A549 (cell line): ENCODE data around the gene FOXP1. TPM values are rescaled to one million over a fixed set of nuclear protein-coding genes. Genes with fewer than 3 reads are reported as not detected.

Source experiments
- ATAC-seq, 2 experiments: fragments of 200-7000 bp in 1 of 2; fragments of >200 bp in 1 of 2; cut with Nextera tagmentation in 1 of 2; cut with Tn5 transposase in 1 of 2; 3 replicates each; pipeline versions ENCODE4 v1.8.0 to v1.9.1; 2018 to 2020; ENCODE audit warnings: mild to moderate bottlenecking in 1 of 2, moderate library complexity in 1 of 2
- CTCF ChIA-PET: fragments of 300-600 bp; sonication (Branson Sonifier 250); formaldehyde crosslinking; extraction: SDS; loops from one replicate; lab custom pipeline; 2021; ENCODE audit warnings: antibody characterized with exemption, inconsistent platforms; lab: Yijun Ruan, JAX
- POLR2A ChIA-PET: fragments of 350-600 bp; formaldehyde crosslinking; extraction: SDS; loops from one replicate; lab custom pipeline; 2021; ENCODE audit warnings: antibody characterized with exemption, inconsistent platforms; lab: Yijun Ruan, JAX
- DNase-seq, 2 experiments: peaks; one replicate each; pipeline versions ENCODE4 v3.0.0 to v3.0.0-alpha.2; 2011 to 2016; ENCODE audit warnings: low read depth in 1 of 2, low spot score in 1 of 2
- FAIRE-seq: peaks from 2 replicates; lab custom pipeline; 2011; peaks lifted over from hg19 to GRCh38; lab: Jason Lieb, UNC
- H3K27ac ChIP-seq, 2 experiments: fragments of >200 bp; sonication (Bioruptor Twin); formaldehyde crosslinking; 3 replicates each; pipeline ENCODE4 v1.5.1; 2016 to 2017
- H3K4me1 ChIP-seq: fragments of >200 bp; sonication (Bioruptor Twin); formaldehyde crosslinking; 3 replicates; pipeline ENCODE4 v1.6.1; 2016
- H3K4me2 ChIP-seq: fragments of >200 bp; sonication (Bioruptor Twin); formaldehyde crosslinking; 3 replicates; pipeline ENCODE4 v1.6.1; 2016
- H3K4me3 ChIP-seq: fragments of >200 bp; sonication (Bioruptor Twin); formaldehyde crosslinking; 3 replicates; pipeline ENCODE4 v1.5.1; 2016
- H3K9me3 ChIP-seq: fragments of >200 bp; sonication (Bioruptor Twin); formaldehyde crosslinking; 3 replicates; pipeline ENCODE4 v1.6.1; 2016
- BCL3 ChIP-seq: fragments of >200 bp; sonication (Bioruptor Twin); formaldehyde crosslinking; IDR thresholded peaks from 3 replicates; pipeline ENCODE4 v1.6.1; 2016
- CBX2 ChIP-seq: fragments of 200-600 bp; sonication (generic); IDR thresholded peaks from 2 replicates; pipeline ENCODE4 v1.6.1; 2016; ENCODE audit warnings: low read depth, mild to moderate bottlenecking, borderline replicate concordance
- CHD4 ChIP-seq: fragments of 200-600 bp; sonication (generic); IDR thresholded peaks from 2 replicates; pipeline ENCODE4 v1.6.1; 2016; ENCODE audit warnings: antibody characterized with exemption, mild to moderate bottlenecking, borderline replicate concordance
- E2F6 ChIP-seq: IDR thresholded peaks from 2 replicates; pipeline ENCODE4 v1.6.1; 2012; ENCODE audit warnings: low read depth, borderline replicate concordance
- EHF ChIP-seq: fragments of 250-450 bp; sonication (Bioruptor Pico); IDR thresholded peaks from 2 replicates; pipeline ENCODE4 v1.5.0; 2020; ENCODE audit warnings: mild to moderate bottlenecking
- ELK1 ChIP-seq: fragments of 150-350 bp; IDR thresholded peaks from 2 replicates; pipeline ENCODE4 v1.6.1; 2014; ENCODE audit warnings: low read depth, mild to moderate bottlenecking, low read length
- EP300 ChIP-seq, 2 experiments: fragments of >200 bp; sonication (Bioruptor Twin); formaldehyde crosslinking; IDR thresholded peaks; 2 replicates in 1 of 2; 3 replicates in 1 of 2; pipeline ENCODE4 v1.6.1; 2016 to 2017
- ESRRA ChIP-seq: fragments of 150-350 bp; IDR thresholded peaks from 2 replicates; pipeline ENCODE4 v1.6.1; 2014; ENCODE audit warnings: mild to moderate bottlenecking, low read length, borderline replicate concordance
- FOXS1 ChIP-seq: fragments of 250-450 bp; sonication (Bioruptor Pico); IDR thresholded peaks from 2 replicates; pipeline ENCODE4 v1.5.0; 2020; ENCODE audit warnings: mild to moderate bottlenecking, moderate library complexity
- GATA3 ChIP-seq: IDR thresholded peaks from 2 replicates; pipeline ENCODE4 v1.6.1; 2012; ENCODE audit warnings: borderline replicate concordance
- HDAC2 ChIP-seq: fragments of 200-600 bp; sonication (generic); IDR thresholded peaks from 2 replicates; pipeline ENCODE4 v1.6.1; 2016
- HMGXB4 ChIP-seq: fragments of 250-450 bp; sonication (Bioruptor Pico); IDR thresholded peaks from 2 replicates; pipeline ENCODE4 v1.5.0; 2021; ENCODE audit warnings: mild to moderate bottlenecking, moderate library complexity, borderline replicate concordance
- HOXA7 ChIP-seq: fragments of 250-450 bp; sonication (Bioruptor Pico); IDR thresholded peaks from 2 replicates; pipeline ENCODE4 v1.5.0; 2020; ENCODE audit warnings: mild to moderate bottlenecking, moderate library complexity
- HOXB13 ChIP-seq: fragments of 250-450 bp; sonication (Bioruptor Pico); IDR thresholded peaks from 2 replicates; pipeline ENCODE4 v1.5.0; 2020; ENCODE audit warnings: low read depth, mild to moderate bottlenecking, moderate library complexity
- HOXB5 ChIP-seq: fragments of 250-450 bp; sonication (Bioruptor Pico); IDR thresholded peaks from 2 replicates; pipeline ENCODE4 v1.5.0; 2020; ENCODE audit warnings: mild to moderate bottlenecking, moderate library complexity
- JUN ChIP-seq, 2 experiments: fragments of >200 bp; sonication (Bioruptor Twin); formaldehyde crosslinking; IDR thresholded peaks; 2 replicates in 1 of 2; 3 replicates in 1 of 2; pipeline ENCODE4 v1.6.1; 2016 to 2017
- KDM5A ChIP-seq: fragments of 200-600 bp; sonication (generic); IDR thresholded peaks from 2 replicates; pipeline ENCODE4 v1.6.1; 2016; ENCODE audit warnings: antibody characterized with exemption, mild to moderate bottlenecking
- MAFK ChIP-seq: fragments of 450-650 bp; IDR thresholded peaks from 2 replicates; pipeline ENCODE4 v1.6.1; 2014; ENCODE audit not compliant: partially characterized antibody
- MAX ChIP-seq: IDR thresholded peaks from 2 replicates; pipeline ENCODE4 v1.6.1; 2012
- MAZ ChIP-seq: fragments of 150-350 bp; IDR thresholded peaks from 2 replicates; pipeline ENCODE4 v1.6.1; 2014; ENCODE audit warnings: antibody characterized with exemption, low read depth, low read length, borderline replicate concordance
- MYC ChIP-seq: IDR thresholded peaks from 2 replicates; pipeline ENCODE4 v1.6.1; 2012; ENCODE audit warnings: mild to moderate bottlenecking, inconsistent platforms, low read length, improper control_type of control experiment, borderline replicate concordance
- NPAS2 ChIP-seq: fragments of 250-450 bp; sonication (Bioruptor Pico); IDR thresholded peaks from 2 replicates; pipeline ENCODE4 v1.8.0; 2022; ENCODE audit warnings: mild to moderate bottlenecking, moderate library complexity, borderline replicate concordance
- POLR2AphosphoS2 ChIP-seq: conservative IDR thresholded peaks from 2 replicates; pipeline ENCODE4 v1.6.1; 2012; ENCODE audit warnings: low read length, improper control_type of control experiment, inconsistent platforms
- RCOR1 ChIP-seq: fragments of 150-350 bp; IDR thresholded peaks from 2 replicates; pipeline ENCODE4 v1.6.1; 2014; ENCODE audit warnings: antibody characterized with exemption, low read length, low read depth
- RFX5 ChIP-seq: fragments of 450-650 bp; IDR thresholded peaks from 2 replicates; pipeline ENCODE4 v1.7.1; 2014; ENCODE audit warnings: antibody characterized with exemption, mild to moderate bottlenecking, moderate library complexity
- RNF2 ChIP-seq: fragments of 200-600 bp; sonication (generic); IDR thresholded peaks from 2 replicates; pipeline ENCODE4 v1.6.1; 2016; ENCODE audit warnings: low read depth, mild to moderate bottlenecking, antibody characterized with exemption, moderate library complexity, borderline replicate concordance
- ZC3H11A ChIP-seq: fragments of 450-650 bp; IDR thresholded peaks from 2 replicates; pipeline ENCODE4 v1.6.1; 2014; ENCODE audit warnings: antibody characterized with exemption, mild to moderate bottlenecking
- ZNF302 ChIP-seq: fragments of 250-450 bp; sonication (Bioruptor Pico); IDR thresholded peaks from 2 replicates; pipeline ENCODE4 v1.9.0; 2021; ENCODE audit warnings: inconsistent platforms, mild to moderate bottlenecking, moderate library complexity
- WGBS: methylation state at CpG from one replicate; pipeline ENCODE4 v1.1.6; 2017; ENCODE audit errors: missing lambda C conversion rate; 5-methylcytosine and 5-hydroxymethylcytosine counted together
- polyA plus RNA-seq, 4 experiments: library from polyadenylated mRNA; depleted of rRNA in 3 of 4; stranded (reverse); fragments of >200 nt; fragmentation: RNase III in 1 of 4; extraction: RNeasy Plus Mini Kit Qiagen cat#74134 plus additional on column Dnase treatment in 1 of 4; gene quantifications; 2 replicates in 3 of 4; 3 replicates in 1 of 4; pipeline ENCODE4 v1.2.3, GENCODE V29; 2011 to 2017

The FOXP1 gene
- polyA plus RNA-seq, 2 of the 4 experiments (the other 2 are of a cell fraction), result 12.8 to 13.9 TPM

- TF ChIP-seq HOXB13 (CRISPR knock-in tag), result no peak
- TF ChIP-seq, all 56 proteins: peak for 0
These were observed 241.8 kb downstream of the FOXP1 start (continued) for GRCh38 chr3:71341721-71342120.

GRCh38 chr3:71339049-71339448, 244.5 kb downstream of the FOXP1 start:
- H3K4me1 ChIP-seq, result no peaks in the 10 kb centered on the region
- H3K4me3 ChIP-seq, result no peak overlapping the region
- no peak overlapping the region for H3K27ac ChIP-seq
- WGBS, result 81% methylated on average over 4 of the region's 4 CpGs
- ATAC-seq (no peak), DNase-seq (no peak), FAIRE-seq (no peak)
- POLR2A ChIA-PET, result no interaction called here
- H3K9me3 ChIP-seq, result peaks cover 3% of the 10 kb centered on the region; the same call in 1 of the 3 replicates
- TF ChIP-seq ELK1 (no peak), ESRRA (no peak), HOXA7 (no peak), HDAC2 (no peak), EHF (CRISPR knock-in tag) (no peak), NPAS2 (CRISPR knock-in tag) (no peak), ZNF302 (CRISPR knock-in tag) (no peak), BCL3 (no peak), HOXB5 (CRISPR knock-in tag) (no peak), RCOR1 (no peak), CHD4 (no peak), MAFK (no peak), GATA3 (no peak), CBX2 (no peak), JUN (IDR thresholded peaks at IDR 0.05) (no peak), MYC (no peak), EP300 (IDR thresholded peaks at IDR 0.05) (no peak), FOXS1 (no peak), E2F6 (no peak)
- TF ChIP-seq, all 56 proteins: peak for 0
- CTCF ChIA-PET, result no interaction called here
- no peak overlapping the region for H3K4me2 ChIP-seq

- Histone ChIP-seq H3K9me3 (no peaks in the 10 kb centered on the region), H3K4me3 (no peak overlapping the region), H3K4me2 (no peak overlapping the region), H3K4me1 (no peaks in the 10 kb centered on the region), H3K27ac (no peak overlapping the region)
- 90% methylated on average over 4 of the region's 4 CpGs for WGBS
- ChIA-PET POLR2A (no interaction called here), CTCF (interaction anchor here (1.2 kb wide), 1 partner anchor 65 kb away, joined by 3 read pairs; no protein-coding TSS in a partner anchor)
- FAIRE-seq (no peak), ATAC-seq (no peak), DNase-seq (no peak)
- TF ChIP-seq RNF2 (no peak), MAX (no peak), ESRRA (no peak), RFX5 (no peak), BCL3 (no peak), RCOR1 (no peak), POLR2AphosphoS2 (no peak), ZNF302 (CRISPR knock-in tag) (no peak), ELK1 (no peak), KDM5A (no peak), HMGXB4 (CRISPR knock-in tag) (no peak), HOXB5 (CRISPR knock-in tag) (no peak), MYC (no peak), MAZ (no peak), EHF (CRISPR knock-in tag) (no peak), ZC3H11A (no peak), CBX2 (no peak)
These were observed 250.7 kb downstream of the FOXP1 start for GRCh38 chr3:71332813-71333212.
